Astrocyte of the spinal cord (primary cell): ENCODE measurements around the gene ODAPH.
A peak's percentile ranks its signal among the peaks of the same experiment; 100 is the strongest.
"Not testable (repeated sequence)": the region's sequence is repeated elsewhere in the genome, so short reads cannot be mapped to it uniquely, and the experiment has no call there.

Source experiments
- DNase-seq: peaks from one replicate; pipeline ENCODE4 v3.0.0; 2011; ENCODE audit warnings: low read depth, low spot score
- H3K4me3 ChIP-seq: 2 replicates; pipeline ENCODE4 v1.5.1; 2011; ENCODE audit warnings: low read depth, mild to moderate bottlenecking, low read length, moderate library complexity
- in situ Hi-C: cut with HindIII; loops from 2 replicates; pipeline ENCODE4 v1.10.0; 2017; ENCODE audit warnings: low sequenced_read_pairs
- TF ChIP-seq, protein P1 (sequence below): IDR thresholded peaks from 2 replicates; pipeline ENCODE4 v1.5.1; 2012; ENCODE audit warnings: low read depth, mild to moderate bottlenecking, low read length, inconsistent platforms

ODAPH gene, protein sequence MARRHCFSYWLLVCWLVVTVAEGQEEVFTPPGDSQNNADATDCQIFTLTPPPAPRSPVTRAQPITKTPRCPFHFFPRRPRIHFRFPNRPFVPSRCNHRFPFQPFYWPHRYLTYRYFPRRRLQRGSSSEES

DNA sequence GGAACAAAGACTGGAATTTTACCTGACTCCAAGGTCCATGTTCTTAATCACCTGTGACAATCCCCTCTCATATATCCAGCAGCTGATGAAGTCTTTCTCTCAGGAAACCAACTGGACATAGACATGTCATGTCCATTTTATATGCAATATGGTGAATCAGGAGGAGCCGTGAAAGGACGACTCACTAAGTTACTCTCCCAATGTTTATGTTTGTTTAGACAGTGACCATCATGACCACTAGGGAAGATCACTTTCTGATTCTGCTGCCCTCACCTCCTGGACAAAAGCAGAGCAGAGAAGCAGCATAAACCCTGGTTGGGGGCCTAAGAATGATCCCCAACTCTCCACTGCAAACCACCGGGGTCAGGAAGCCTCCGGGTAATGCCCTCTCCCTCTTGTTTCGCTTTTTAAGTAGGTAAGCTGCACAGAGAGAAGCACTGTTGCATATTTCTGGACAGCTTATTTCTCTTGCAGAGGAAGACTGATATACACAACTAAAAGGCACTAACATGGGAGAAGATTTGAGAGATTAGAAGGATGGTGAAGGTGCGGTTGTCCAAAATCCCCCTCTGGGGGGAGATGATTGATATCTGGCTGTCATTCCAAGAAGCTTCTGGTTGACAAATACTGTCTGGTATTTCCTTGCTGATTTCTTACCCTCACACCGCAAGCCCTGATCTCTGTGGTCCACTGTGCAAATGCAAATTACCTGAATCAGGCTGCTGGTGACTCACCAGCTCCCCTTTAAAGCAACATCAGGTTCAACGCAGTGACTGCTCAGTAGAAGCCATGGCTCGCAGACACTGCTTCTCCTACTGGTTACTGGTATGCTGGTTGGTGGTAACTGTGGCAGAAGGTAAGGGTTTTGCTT, at the start of gene ODAPH:
Gene ODAPH (plus strand): TSS at position 773 of the 871 bp plus-strand sequence. CDS start 17 bp downstream, at position 790.
- TF ChIP-seq, protein P1, sequence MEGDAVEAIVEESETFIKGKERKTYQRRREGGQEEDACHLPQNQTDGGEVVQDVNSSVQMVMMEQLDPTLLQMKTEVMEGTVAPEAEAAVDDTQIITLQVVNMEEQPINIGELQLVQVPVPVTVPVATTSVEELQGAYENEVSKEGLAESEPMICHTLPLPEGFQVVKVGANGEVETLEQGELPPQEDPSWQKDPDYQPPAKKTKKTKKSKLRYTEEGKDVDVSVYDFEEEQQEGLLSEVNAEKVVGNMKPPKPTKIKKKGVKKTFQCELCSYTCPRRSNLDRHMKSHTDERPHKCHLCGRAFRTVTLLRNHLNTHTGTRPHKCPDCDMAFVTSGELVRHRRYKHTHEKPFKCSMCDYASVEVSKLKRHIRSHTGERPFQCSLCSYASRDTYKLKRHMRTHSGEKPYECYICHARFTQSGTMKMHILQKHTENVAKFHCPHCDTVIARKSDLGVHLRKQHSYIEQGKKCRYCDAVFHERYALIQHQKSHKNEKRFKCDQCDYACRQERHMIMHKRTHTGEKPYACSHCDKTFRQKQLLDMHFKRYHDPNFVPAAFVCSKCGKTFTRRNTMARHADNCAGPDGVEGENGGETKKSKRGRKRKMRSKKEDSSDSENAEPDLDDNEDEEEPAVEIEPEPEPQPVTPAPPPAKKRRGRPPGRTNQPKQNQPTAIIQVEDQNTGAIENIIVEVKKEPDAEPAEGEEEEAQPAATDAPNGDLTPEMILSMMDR: peak; percentile 5
- in situ Hi-C loops: no loop called here
- no peak within 1 kb of the TSS for H3K4me3 ChIP-seq
- DNase-seq: peak; percentile 83

DNA sequence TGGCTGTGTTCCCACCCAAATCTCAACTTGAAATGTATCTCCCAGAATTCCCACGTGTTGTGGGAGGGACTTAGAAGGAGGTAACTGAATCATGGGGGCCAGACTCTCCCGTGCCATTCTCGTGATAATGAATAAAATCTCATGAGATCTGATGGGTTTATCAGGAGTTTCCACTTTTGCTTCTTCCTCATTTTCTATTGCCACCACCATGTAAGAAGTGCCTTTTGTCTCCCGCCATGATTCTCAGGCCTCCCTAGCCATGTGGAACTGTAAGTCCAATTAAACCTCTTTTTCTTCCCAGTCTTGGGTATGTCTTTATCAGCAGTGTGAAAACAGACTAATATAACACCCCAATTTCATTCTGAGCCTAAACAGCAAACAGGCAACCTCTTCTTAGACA, 46.3 kb upstream of the ODAPH start:
- in situ Hi-C loops, H3K4me3 ChIP-seq, DNase-seq: not testable (repeated sequence)

DNA sequence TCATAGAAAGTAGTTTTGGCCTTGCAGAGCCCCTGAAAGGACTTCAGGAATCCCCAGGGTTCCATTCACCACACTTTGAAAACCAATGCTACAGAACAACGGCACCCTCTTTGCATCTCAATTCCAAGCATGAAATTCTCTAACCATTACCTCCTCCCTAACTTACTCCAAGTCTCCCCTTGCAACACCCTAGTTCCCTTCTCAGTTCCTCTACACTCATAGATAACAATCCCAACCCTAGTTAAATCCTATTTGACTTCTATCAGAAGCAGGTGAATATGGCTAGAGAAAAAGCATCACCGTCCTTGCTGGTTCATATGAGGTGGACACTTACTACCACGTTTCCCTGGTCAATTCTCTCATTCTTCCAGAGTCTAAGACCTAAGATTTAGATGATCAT, 44.0 kb upstream of the ODAPH start:
- in situ Hi-C loops: no loop called here
- no peak for DNase-seq
- TF ChIP-seq, protein P1: no peak
- peak overlapping the region; percentile 6 for H3K4me3 ChIP-seq

DNA sequence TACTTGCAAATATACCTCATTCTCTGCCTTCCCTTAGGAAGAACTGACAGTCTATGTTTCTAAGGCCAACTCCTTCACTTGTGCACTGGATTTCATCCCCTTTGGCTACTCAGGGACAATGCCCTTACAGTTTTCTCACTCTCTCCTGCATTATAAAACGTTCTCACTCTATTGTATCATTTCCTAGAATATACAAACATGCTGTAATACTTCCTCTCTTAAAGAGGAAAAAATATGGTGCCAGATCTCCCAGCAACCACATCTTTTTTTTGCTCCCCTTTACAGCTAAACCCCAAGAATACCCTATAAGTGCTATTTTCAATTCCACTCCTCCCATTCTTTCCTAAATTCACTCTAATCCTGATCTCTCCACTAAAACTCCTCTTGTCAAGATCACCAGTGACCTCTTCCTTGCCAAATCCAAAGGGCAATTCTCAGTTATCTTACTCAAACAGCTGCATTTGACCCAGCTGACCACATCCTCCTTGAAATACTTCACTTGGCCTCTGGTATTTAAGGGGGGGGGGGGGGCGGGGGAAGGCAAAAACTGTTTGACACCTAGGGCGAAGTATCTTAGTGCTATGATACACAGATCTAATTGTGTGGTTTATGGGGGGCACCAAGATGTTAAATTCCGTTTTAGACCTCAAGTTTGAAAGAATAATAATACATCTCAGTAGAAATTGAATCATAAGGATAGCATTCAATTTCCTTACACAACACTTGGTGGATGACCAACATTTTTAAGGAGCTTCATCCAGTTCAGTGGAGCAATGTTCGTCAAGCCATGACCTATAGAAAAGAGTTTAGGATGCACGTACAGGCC, 43.3 kb upstream of the ODAPH start:
- TF ChIP-seq, protein P1: no peak
- DNase-seq: peak; percentile 42
- peak overlapping the region; percentile 91 for H3K4me3 ChIP-seq
- in situ Hi-C loops: no loop called here

DNA sequence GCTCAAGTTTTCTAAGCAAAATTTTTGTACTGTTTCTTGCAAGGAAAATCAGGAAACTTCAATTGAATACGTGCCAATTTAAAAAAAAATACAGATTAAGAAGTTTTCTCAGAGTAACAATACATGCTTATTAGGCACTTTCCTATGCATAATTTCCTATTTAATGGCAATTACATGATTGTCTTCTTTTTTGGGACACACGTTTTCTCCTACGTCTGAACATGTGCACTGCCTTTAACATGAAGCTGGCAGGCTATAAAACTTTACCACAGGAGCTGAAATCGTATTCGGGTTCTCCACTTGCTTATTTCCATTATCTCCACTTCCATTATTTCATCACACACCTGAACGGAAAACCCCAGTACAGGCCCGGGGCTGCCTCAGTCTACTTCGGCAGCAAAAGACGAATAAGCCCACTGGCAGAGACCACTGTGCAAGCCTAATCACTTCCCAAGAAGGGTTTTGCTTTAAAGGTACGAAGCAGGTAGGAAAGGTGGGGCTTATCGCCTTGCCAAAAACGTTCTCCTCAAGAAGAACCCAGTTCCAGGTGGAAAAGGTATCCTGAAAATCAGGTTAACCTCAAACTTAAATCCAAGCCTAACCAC, 42.2 kb upstream of the ODAPH start:
- TF ChIP-seq, protein P1: no peak
- peak; percentile 18 for DNase-seq
- peak overlapping the region; percentile 91 for H3K4me3 ChIP-seq
- in situ Hi-C loops: no loop called here

DNA sequence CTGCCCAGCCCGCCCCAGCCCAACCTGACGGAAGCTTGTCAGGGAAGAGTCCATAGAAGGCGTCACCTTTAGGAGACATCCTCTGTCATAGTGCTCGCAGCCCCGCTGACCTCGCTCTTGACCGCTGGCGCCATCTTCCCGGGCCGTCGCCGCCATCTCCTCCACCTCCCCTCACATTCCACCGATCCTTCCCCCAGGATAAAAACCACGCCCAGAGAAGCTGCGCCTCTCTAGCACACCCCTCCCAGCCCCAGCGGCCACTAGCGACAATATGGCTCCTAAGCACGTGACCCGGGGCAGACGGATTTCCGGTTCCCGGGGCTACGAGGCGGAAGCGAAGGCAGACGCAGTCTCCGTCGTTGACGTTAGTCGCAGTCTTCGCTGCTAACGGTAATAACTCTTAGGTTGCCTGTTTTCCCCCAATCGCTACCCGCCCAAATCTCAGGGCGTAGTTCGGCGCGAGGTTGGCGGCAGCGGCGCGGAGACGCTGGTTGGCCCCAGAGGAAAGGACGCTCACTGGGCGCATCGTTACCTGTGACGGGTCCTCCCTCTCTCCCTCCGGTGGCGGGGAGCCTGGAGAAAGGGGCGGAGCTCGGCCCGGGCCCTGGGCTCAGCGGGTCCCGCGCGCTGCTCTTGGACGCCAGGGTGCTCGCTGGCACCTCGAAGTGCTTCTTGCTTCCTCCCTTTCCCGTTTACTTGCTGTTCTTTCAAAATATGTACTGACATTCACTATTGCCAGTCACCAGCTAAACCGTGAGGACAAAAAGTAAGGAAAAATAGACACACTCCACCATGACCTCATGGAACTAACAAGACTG, 41.5 kb upstream of the ODAPH start, which contains the start of the genes RCHY1 and THAP6:
Gene RCHY1 (minus strand): TSS at position 273 of the 818 bp plus-strand sequence. CDS start 117 bp downstream, at position 156.
Gene THAP6 (plus strand): TSS at position 343 of the 818 bp plus-strand sequence. CDS start 980 bp downstream, outside the sequence.
- H3K4me3 ChIP-seq: peak within 1 kb of the TSS; percentile 91
- DNase-seq: peak; percentile 95
- TF ChIP-seq, protein P1: no peak
- in situ Hi-C loops: no loop called here
